GM19397 (cell line): Measurements from ENCODE around the gene SPATA13.

Source experiments
- ATAC-seq: cut with Tn5 transposase; IDR thresholded peaks from one replicate; pipeline ENCODE4 v1.9.1; 2021; ENCODE audit warnings: mild to moderate bottlenecking, moderate library complexity; ENCODE audit not compliant: unreplicated experiment

The SPATA13 gene

GRCh38 chr13:24243302-24243701, 82.8 kb downstream of the SPATA13 start:
- no peak for ATAC-seq

GRCh38 chr13:24244802-24245201, 84.3 kb downstream of the SPATA13 start:
- no peak for ATAC-seq

GRCh38 chr13:24247016-24247415, 86.5 kb downstream of the SPATA13 start:
- ATAC-seq, result no peak

- no peak for ATAC-seq
Measured at GRCh38 chr13:24249624-24250023, 89.1 kb downstream of the SPATA13 start.

GRCh38 chr13:24250376-24251057, 90.0 kb downstream of the SPATA13 start:
- ATAC-seq, result no peak

- no peak for ATAC-seq
Measured at GRCh38 chr13:24251525-24251924, 91.0 kb downstream of the SPATA13 start.

GRCh38 chr13:24252136-24252535, 91.6 kb downstream of the SPATA13 start:
- ATAC-seq, result no peak

- no peak for ATAC-seq
Measured at GRCh38 chr13:24253520-24254145, 93.1 kb downstream of the SPATA13 start.

GRCh38 chr13:24254146-24254841, 93.8 kb downstream of the SPATA13 start:
- ATAC-seq, result no peak

- ATAC-seq, result no peak
Measured at GRCh38 chr13:24257497-24257896, 97.0 kb downstream of the SPATA13 start.

- no peak for ATAC-seq
Measured at GRCh38 chr13:24261566-24261965, 101.0 kb downstream of the SPATA13 start.

GRCh38 chr13:24263632-24264031, 103.1 kb downstream of the SPATA13 start:
- no peak for ATAC-seq

GRCh38 chr13:24264976-24265375, 104.5 kb downstream of the SPATA13 start:
- no peak for ATAC-seq

- ATAC-seq, result no peak
Measured at GRCh38 chr13:24265453-24265852, 104.9 kb downstream of the SPATA13 start.

- ATAC-seq, result no peak
Measured at GRCh38 chr13:24267274-24267673, 106.8 kb downstream of the SPATA13 start.

- no peak for ATAC-seq
Measured at GRCh38 chr13:24267801-24268200, 107.3 kb downstream of the SPATA13 start.

- no peak for ATAC-seq
Measured at GRCh38 chr13:24269821-24270220, 109.3 kb downstream of the SPATA13 start.

- peak; percentile 45 for ATAC-seq
Measured at GRCh38 chr13:24270639-24271141, 110.2 kb downstream of the SPATA13 start.

GRCh38 chr13:24271231-24271600, 110.7 kb downstream of the SPATA13 start:
- ATAC-seq, result no peak

- ATAC-seq, result peak; percentile 30
Measured at GRCh38 chr13:24271601-24272451, 111.3 kb downstream of the SPATA13 start.
